GM19035 (cell line): ENCODE data around the gene XRRA1.
"Not testable (repeated sequence)": the region's sequence is repeated elsewhere in the genome, so short reads cannot be mapped to it uniquely, and the experiment has no call there.

Source experiments
- ATAC-seq: cut with Tn5 transposase; IDR thresholded peaks from one replicate; pipeline ENCODE4 v1.9.1; 2021; ENCODE audit not compliant: unreplicated experiment

XRRA1 gene

GRCh38 chr11:74905326-74905725, 43.6 kb downstream of the XRRA1 start:
- ATAC-seq, result no peak

GRCh38 chr11:74902342-74902741, 46.5 kb downstream of the XRRA1 start:
- ATAC-seq, result no peak

GRCh38 chr11:74896311-74896710, 52.6 kb downstream of the XRRA1 start:
- ATAC-seq, result no peak

- ATAC-seq, result no peak
Measured at GRCh38 chr11:74895340-74896116, 53.4 kb downstream of the XRRA1 start.

- ATAC-seq, result not testable (repeated sequence)
Measured at GRCh38 chr11:74893015-74893414, 55.9 kb downstream of the XRRA1 start.

- no peak for ATAC-seq
Measured at GRCh38 chr11:74877132-74877531, 71.8 kb downstream of the XRRA1 start.

- no peak for ATAC-seq
Measured at GRCh38 chr11:74871037-74871436, 77.9 kb downstream of the XRRA1 start.

GRCh38 chr11:74870485-74870884, 78.4 kb downstream of the XRRA1 start:
- no peak for ATAC-seq

GRCh38 chr11:74866557-74866956, 82.3 kb downstream of the XRRA1 start:
- ATAC-seq, result no peak

- no peak for ATAC-seq
Measured at GRCh38 chr11:74863410-74863809, 85.5 kb downstream of the XRRA1 start.

- no peak for ATAC-seq
Measured at GRCh38 chr11:74860743-74861142, 88.1 kb downstream of the XRRA1 start.

GRCh38 chr11:74853223-74853622, 95.7 kb downstream of the XRRA1 start:
- ATAC-seq, result no peak

GRCh38 chr11:74849525-74850391, 99.1 kb downstream of the XRRA1 start:
- ATAC-seq, result no peak

GRCh38 chr11:74847895-74848294, 101.0 kb downstream of the XRRA1 start:
- ATAC-seq, result no peak

- ATAC-seq, result no peak
Measured at GRCh38 chr11:74847395-74847794, 101.5 kb downstream of the XRRA1 start.

GRCh38 chr11:74846770-74847169, 102.1 kb downstream of the XRRA1 start:
- no peak for ATAC-seq

- no peak for ATAC-seq
Measured at GRCh38 chr11:74845978-74846517, 102.8 kb downstream of the XRRA1 start.

- no peak for ATAC-seq
Measured at GRCh38 chr11:74844865-74845264, 104.0 kb downstream of the XRRA1 start.

GRCh38 chr11:74844072-74844471, 104.8 kb downstream of the XRRA1 start:
- ATAC-seq, result no peak

- ATAC-seq, result no peak
Measured at GRCh38 chr11:74842967-74843366, 105.9 kb downstream of the XRRA1 start.

- no peak for ATAC-seq
Measured at GRCh38 chr11:74840486-74840885, 108.4 kb downstream of the XRRA1 start.

- no peak for ATAC-seq
Measured at GRCh38 chr11:74839971-74840370, 108.9 kb downstream of the XRRA1 start.
